HepG2 (cell line): Measurements from ENCODE around the gene HOXA11. TPM values are rescaled to one million over a fixed set of nuclear protein-coding genes. Genes with fewer than 3 reads are reported as not detected.

Experiments
- ADNP ChIP-seq: sonication (generic); formaldehyde crosslinking; IDR thresholded peaks from 2 replicates; pipeline ENCODE4 v1.4.0; 2020; ENCODE audit warnings: missing genetic modification reagents
- ATF4 ChIP-seq, 2 experiments: fragments of 450-650 bp in 1 of 2; sonication (generic) in 1 of 2; formaldehyde crosslinking; IDR thresholded peaks; 2 replicates each; pipeline versions ENCODE4 v1.5.0 to v1.8.0; 2020 to 2022; ENCODE audit warnings: mild to moderate bottlenecking in 1 of 2, missing genetic modification reagents in 1 of 2
- BCL6 ChIP-seq: IDR thresholded peaks from 2 replicates; pipeline ENCODE4 v1.6.1; 2016; ENCODE audit warnings: missing genetic modification reagents, missing compliant biosample characterization
- CBX5 ChIP-seq: sonication (generic); formaldehyde crosslinking; IDR thresholded peaks from 2 replicates; pipeline ENCODE4 v1.4.0; 2020; ENCODE audit warnings: missing genetic modification reagents, borderline replicate concordance
- CREB1 ChIP-seq, 2 experiments: fragments of 450-650 bp in 1 of 2; IDR thresholded peaks; 2 replicates each; pipeline ENCODE4 v1.6.1; 2016 to 2017; ENCODE audit warnings: control low read depth in 1 of 2, mild to moderate bottlenecking in 1 of 2, missing compliant biosample characterization in 1 of 2, missing genetic modification characterization in 1 of 2
- FLYWCH1 ChIP-seq: sonication (generic); formaldehyde crosslinking; IDR thresholded peaks from 2 replicates; pipeline ENCODE4 v1.8.1; 2023; ENCODE audit warnings: mild to moderate bottlenecking, missing genetic modification reagents
- FOXJ3 ChIP-seq: sonication (generic); formaldehyde crosslinking; IDR thresholded peaks from 2 replicates; pipeline ENCODE4 v1.4.0; 2020; ENCODE audit warnings: missing genetic modification reagents, mild to moderate bottlenecking, borderline replicate concordance
- KDM5B ChIP-seq: sonication (generic); formaldehyde crosslinking; IDR thresholded peaks from 2 replicates; pipeline ENCODE4 v1.4.0; 2020; ENCODE audit warnings: missing genetic modification reagents, mild to moderate bottlenecking, borderline replicate concordance
- MEIS1 ChIP-seq: sonication (generic); formaldehyde crosslinking; IDR thresholded peaks from 2 replicates; pipeline ENCODE4 v1.9.0; 2021; ENCODE audit warnings: mild to moderate bottlenecking, missing genetic modification reagents, moderate library complexity, borderline replicate concordance
- MXI1 ChIP-seq: IDR thresholded peaks from 3 replicates; pipeline ENCODE4 v1.6.1; 2012; ENCODE audit warnings: low read depth, low read length, inconsistent platforms, borderline replicate concordance
- RBM39 ChIP-seq: fragments of 200-400 bp; formaldehyde crosslinking; IDR thresholded peaks from one replicate; pipeline ENCODE4 v1.6.1; 2018; ENCODE audit warnings: antibody characterized with exemption, mild to moderate bottlenecking, low read depth, low read length; ENCODE audit not compliant: poor library complexity, severe bottlenecking
- TARDBP ChIP-seq: sonication (generic); formaldehyde crosslinking; IDR thresholded peaks from 2 replicates; pipeline ENCODE4 v1.8.0; 2022; ENCODE audit warnings: mild to moderate bottlenecking, missing genetic modification reagents
- U2AF2 ChIP-seq: fragments of 200-400 bp; formaldehyde crosslinking; IDR thresholded peaks from 2 replicates; pipeline ENCODE4 v1.6.1; 2017; ENCODE audit warnings: low read depth, mild to moderate bottlenecking, low read length
- ZNF253 ChIP-seq: sonication (generic); formaldehyde crosslinking; IDR thresholded peaks from 2 replicates; pipeline ENCODE4 v1.8.0; 2022; ENCODE audit warnings: mild to moderate bottlenecking, missing genetic modification reagents, borderline replicate concordance
- ZNF547 ChIP-seq: sonication (generic); formaldehyde crosslinking; IDR thresholded peaks from 2 replicates; pipeline ENCODE4 v1.5.1; 2020; ENCODE audit warnings: mild to moderate bottlenecking, missing genetic modification reagents
- ZNF605 ChIP-seq: sonication (generic); formaldehyde crosslinking; IDR thresholded peaks from 2 replicates; pipeline ENCODE4 v1.8.0; 2022; ENCODE audit warnings: mild to moderate bottlenecking, missing genetic modification reagents
- ZNF878 ChIP-seq: sonication (generic); formaldehyde crosslinking; IDR thresholded peaks from 2 replicates; pipeline ENCODE4 v1.8.1; 2023; ENCODE audit warnings: mild to moderate bottlenecking, missing genetic modification reagents, moderate library complexity
- ZNF883 ChIP-seq: sonication (generic); formaldehyde crosslinking; IDR thresholded peaks from 2 replicates; pipeline ENCODE4 v1.5.1; 2020; ENCODE audit warnings: mild to moderate bottlenecking, missing genetic modification reagents; ENCODE audit errors: not compliant biosample characterization
- ZSCAN21 ChIP-seq: sonication (generic); formaldehyde crosslinking; IDR thresholded peaks from 2 replicates; pipeline ENCODE4 v1.8.0; 2022; ENCODE audit warnings: mild to moderate bottlenecking, missing genetic modification reagents, moderate library complexity, borderline replicate concordance
- polyA plus RNA-seq, 8 experiments: library from polyadenylated mRNA; depleted of rRNA in 3 of 8; stranded (reverse) in 7 of 8; unstranded in 1 of 8; fragments of >200 nt; fragmentation: Illumina TruSeq in 4 of 8; extraction: Trizol in 4 of 8; gene quantifications; 2 replicates each; pipeline versions ENCODE4 v1.2.1 to v1.2.3, GENCODE V29; 2011 to 2016; ENCODE audit warnings: low read depth in 4 of 8, missing spikeins in 1 of 8, mixed read lengths in 1 of 8; ENCODE audit not compliant: insufficient read depth in 1 of 8
- total RNA-seq, 5 experiments: library from RNA; depleted of rRNA; stranded (reverse); fragments of >200 nt; fragmentation: Illumina TruSeq; extraction: Trizol; gene quantifications; 2 replicates each; pipeline ENCODE4 v1.2.3, GENCODE V29; 2016; ENCODE audit warnings: low read depth in 1 of 5
- TF ChIP-seq, protein P1 (sequence below): sonication (generic); formaldehyde crosslinking; IDR thresholded peaks from 2 replicates; pipeline ENCODE4 v1.5.1; 2020; ENCODE audit warnings: mild to moderate bottlenecking, missing genetic modification reagents, moderate library complexity
- TF ChIP-seq, protein P2 (sequence below): sonication (generic); formaldehyde crosslinking; IDR thresholded peaks from 2 replicates; pipeline ENCODE4 v1.5.0; 2020; ENCODE audit warnings: missing genetic modification reagents
- TF ChIP-seq, protein P3 (sequence below): sonication (generic); formaldehyde crosslinking; IDR thresholded peaks from 2 replicates; pipeline ENCODE4 v1.8.0; 2022; ENCODE audit warnings: mild to moderate bottlenecking, missing genetic modification reagents, moderate library complexity

The HOXA11 gene
- total and polyA plus RNA-seq, 2 of the 13 experiments (the other 11 are each of a cell fraction or from before 2014, with no cell fraction given): not detected

GRCh38 chr7:27179503-27180430, 5.3 kb downstream of the HOXA11 start (continued):
- TF ChIP-seq RBM39 (peak; percentile 30), ZNF878 (0 out of 2 replicates have a peak, but pooled peaks have one; percentile 61), CREB1 (IDR thresholded peaks at IDR 0.05) (no peak), CREB1 (CRISPR knock-in tag; IDR thresholded peaks at IDR 0.05) (no peak), MEIS1 (CRISPR knock-in tag) (peak; percentile 54; the same call in 1 of the 2 replicates), TARDBP (CRISPR knock-in tag) (no peak), ZNF547 (CRISPR knock-in tag) (no peak), BCL6 (CRISPR knock-in tag) (peak; percentile 32; the same call in 1 of the 2 replicates), ATF4 (CRISPR knock-in tag; IDR thresholded peaks at IDR 0.05) (no peak), U2AF2 (no peak), ZNF883 (no peak), ZNF253 (CRISPR knock-in tag) (no peak), FLYWCH1 (CRISPR knock-in tag) (no peak), CBX5 (no peak), ZNF605 (CRISPR knock-in tag) (0 out of 2 replicates have a peak, but pooled peaks have one; percentile 15), ZSCAN21 (CRISPR knock-in tag) (no peak), MXI1 (no peak), KDM5B (CRISPR knock-in tag) (peak; percentile 50; the same call in 1 of the 2 replicates), FOXJ3 (CRISPR knock-in tag) (no peak), ADNP (CRISPR knock-in tag) (no peak)
- TF ChIP-seq, protein P1, sequence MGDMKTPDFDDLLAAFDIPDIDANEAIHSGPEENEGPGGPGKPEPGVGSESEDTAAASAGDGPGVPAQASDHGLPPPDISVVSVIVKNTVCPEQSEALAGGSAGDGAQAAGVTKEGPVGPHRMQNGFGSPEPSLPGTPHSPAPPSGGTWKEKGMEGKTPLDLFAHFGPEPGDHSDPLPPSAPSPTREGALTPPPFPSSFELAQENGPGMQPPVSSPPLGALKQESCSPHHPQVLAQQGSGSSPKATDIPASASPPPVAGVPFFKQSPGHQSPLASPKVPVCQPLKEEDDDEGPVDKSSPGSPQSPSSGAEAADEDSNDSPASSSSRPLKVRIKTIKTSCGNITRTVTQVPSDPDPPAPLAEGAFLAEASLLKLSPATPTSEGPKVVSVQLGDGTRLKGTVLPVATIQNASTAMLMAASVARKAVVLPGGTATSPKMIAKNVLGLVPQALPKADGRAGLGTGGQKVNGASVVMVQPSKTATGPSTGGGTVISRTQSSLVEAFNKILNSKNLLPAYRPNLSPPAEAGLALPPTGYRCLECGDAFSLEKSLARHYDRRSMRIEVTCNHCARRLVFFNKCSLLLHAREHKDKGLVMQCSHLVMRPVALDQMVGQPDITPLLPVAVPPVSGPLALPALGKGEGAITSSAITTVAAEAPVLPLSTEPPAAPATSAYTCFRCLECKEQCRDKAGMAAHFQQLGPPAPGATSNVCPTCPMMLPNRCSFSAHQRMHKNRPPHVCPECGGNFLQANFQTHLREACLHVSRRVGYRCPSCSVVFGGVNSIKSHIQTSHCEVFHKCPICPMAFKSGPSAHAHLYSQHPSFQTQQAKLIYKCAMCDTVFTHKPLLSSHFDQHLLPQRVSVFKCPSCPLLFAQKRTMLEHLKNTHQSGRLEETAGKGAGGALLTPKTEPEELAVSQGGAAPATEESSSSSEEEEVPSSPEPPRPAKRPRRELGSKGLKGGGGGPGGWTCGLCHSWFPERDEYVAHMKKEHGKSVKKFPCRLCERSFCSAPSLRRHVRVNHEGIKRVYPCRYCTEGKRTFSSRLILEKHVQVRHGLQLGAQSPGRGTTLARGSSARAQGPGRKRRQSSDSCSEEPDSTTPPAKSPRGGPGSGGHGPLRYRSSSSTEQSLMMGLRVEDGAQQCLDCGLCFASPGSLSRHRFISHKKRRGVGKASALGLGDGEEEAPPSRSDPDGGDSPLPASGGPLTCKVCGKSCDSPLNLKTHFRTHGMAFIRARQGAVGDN (CRISPR knock-in tag): peak; percentile 57
- TF ChIP-seq, protein P2, sequence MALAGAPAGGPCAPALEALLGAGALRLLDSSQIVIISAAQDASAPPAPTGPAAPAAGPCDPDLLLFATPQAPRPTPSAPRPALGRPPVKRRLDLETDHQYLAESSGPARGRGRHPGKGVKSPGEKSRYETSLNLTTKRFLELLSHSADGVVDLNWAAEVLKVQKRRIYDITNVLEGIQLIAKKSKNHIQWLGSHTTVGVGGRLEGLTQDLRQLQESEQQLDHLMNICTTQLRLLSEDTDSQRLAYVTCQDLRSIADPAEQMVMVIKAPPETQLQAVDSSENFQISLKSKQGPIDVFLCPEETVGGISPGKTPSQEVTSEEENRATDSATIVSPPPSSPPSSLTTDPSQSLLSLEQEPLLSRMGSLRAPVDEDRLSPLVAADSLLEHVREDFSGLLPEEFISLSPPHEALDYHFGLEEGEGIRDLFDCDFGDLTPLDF: no peak
- TF ChIP-seq, protein P3, sequence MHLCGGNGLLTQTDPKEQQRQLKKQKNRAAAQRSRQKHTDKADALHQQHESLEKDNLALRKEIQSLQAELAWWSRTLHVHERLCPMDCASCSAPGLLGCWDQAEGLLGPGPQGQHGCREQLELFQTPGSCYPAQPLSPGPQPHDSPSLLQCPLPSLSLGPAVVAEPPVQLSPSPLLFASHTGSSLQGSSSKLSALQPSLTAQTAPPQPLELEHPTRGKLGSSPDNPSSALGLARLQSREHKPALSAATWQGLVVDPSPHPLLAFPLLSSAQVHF: no peak
